Measurements from ENCODE around the gene LILRB1. TPM values are rescaled to one million over a fixed set of nuclear protein-coding genes. Genes with fewer than 3 reads are reported as not detected.

The LILRB1 gene
- total and polyA plus RNA-seq, 2 of the 13 experiments (the other 11 are each of a cell fraction or from before 2014, with no cell fraction given), result not detected

DNA sequence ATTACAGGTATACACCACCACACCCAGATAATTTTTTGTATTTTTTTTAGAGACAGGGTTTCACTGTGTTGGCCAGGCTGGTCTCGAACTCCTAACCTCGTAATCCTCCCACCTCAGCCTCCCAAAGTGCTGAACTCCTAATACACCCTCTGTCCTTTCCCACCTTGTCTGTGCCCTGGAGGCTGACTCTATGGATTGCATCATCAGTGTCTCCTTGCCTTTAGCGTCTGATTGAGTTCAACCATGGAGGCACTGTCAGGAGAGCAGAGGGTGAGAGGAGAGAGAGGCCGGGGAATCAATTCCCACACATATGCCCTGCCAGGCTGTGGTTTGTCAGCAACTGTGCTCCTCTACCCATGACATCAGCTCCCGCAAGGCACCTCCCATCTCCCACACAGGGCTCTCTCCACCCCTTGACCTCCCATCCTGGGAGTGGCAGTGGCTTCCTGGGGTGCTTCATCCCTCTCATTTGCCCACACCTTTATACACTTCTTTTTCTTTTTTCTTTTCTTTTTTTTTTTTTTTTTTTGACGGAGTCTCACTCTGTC is 19.9 kb downstream of the LILRB1 start:
- no peaks in the 10 kb centered on the region for H3K79me2 ChIP-seq (ENCODE audit: insufficient read depth, low read length)
- no peaks in the 10 kb centered on the region for H3K36me3 ChIP-seq (replicated peaks in 1 of 2; ENCODE audit: control insufficient read depth in 1 of 2, insufficient read depth in 2 of 2, low read length in 2 of 2)
- no peak overlapping the region for H3K4me2 ChIP-seq (ENCODE audit: low read depth, low read length)
- ChIA-PET CTCF (ENCODE audit: low intra/inter-chr PET ratio, low total read pairs) (no interaction called here), POLR2A (no interaction called here)
- no peak overlapping the region for H3K9ac ChIP-seq (ENCODE audit: insufficient read depth, low read depth, low read length)
- H3K9me3 ChIP-seq (ENCODE audit: low read length), result no peaks in the 10 kb centered on the region
- intact Hi-C loops (cut with micrococcal nuclease; ENCODE audit: unreplicated experiment) (no loop called here), in situ Hi-C loops (cut with HindIII; ENCODE audit: extremely low pct_ligation_motif_present, low pct_unique_long_range_greater_than_20kb) (no loop called here)
- WGBS (ENCODE audit: low lambda C conversion rate), result 17% methylated on average over 6 of the region's 6 CpGs
- no peak for DNase-seq (ENCODE audit: low spot score)
- no TSS peak for BruUV-seq (replicated peaks)
- H3K27ac ChIP-seq (ENCODE audit: extremely low read length, insufficient read depth, low read length), result no peak overlapping the region
- no peak overlapping the region for H3K4me3 ChIP-seq (replicated peaks in 1 of 3; ENCODE audit: insufficient read depth in 1 of 3, low read depth in 2 of 3, low read length in 3 of 3)
- FAIRE-seq, result no peak
- no peak for ATAC-seq
- no peak for TF ChIP-seq POGZ (CRISPR knock-in tag; IDR thresholded peaks at IDR 0.05)
- TF ChIP-seq ATF7 (IDR thresholded peaks at IDR 0.05), result peak; percentile 42; the same call in 1 of the 2 replicates
- no peak for TF ChIP-seq ATF7 (CRISPR knock-in tag; IDR thresholded peaks at IDR 0.05)
- TF ChIP-seq NCOA2 (CRISPR knock-in tag; IDR thresholded peaks at IDR 0.05), result no peak
- TF ChIP-seq GTF3A (CRISPR knock-in tag; conservative IDR thresholded peaks at IDR 0.05), result no peak
- TF ChIP-seq CEBPB (IDR thresholded peaks at IDR 0.05; ENCODE audit: borderline replicate concordance, low read depth, low read length), result peak; percentile 59; the same call in 1 of the 2 replicates
- TF ChIP-seq, protein P1, sequence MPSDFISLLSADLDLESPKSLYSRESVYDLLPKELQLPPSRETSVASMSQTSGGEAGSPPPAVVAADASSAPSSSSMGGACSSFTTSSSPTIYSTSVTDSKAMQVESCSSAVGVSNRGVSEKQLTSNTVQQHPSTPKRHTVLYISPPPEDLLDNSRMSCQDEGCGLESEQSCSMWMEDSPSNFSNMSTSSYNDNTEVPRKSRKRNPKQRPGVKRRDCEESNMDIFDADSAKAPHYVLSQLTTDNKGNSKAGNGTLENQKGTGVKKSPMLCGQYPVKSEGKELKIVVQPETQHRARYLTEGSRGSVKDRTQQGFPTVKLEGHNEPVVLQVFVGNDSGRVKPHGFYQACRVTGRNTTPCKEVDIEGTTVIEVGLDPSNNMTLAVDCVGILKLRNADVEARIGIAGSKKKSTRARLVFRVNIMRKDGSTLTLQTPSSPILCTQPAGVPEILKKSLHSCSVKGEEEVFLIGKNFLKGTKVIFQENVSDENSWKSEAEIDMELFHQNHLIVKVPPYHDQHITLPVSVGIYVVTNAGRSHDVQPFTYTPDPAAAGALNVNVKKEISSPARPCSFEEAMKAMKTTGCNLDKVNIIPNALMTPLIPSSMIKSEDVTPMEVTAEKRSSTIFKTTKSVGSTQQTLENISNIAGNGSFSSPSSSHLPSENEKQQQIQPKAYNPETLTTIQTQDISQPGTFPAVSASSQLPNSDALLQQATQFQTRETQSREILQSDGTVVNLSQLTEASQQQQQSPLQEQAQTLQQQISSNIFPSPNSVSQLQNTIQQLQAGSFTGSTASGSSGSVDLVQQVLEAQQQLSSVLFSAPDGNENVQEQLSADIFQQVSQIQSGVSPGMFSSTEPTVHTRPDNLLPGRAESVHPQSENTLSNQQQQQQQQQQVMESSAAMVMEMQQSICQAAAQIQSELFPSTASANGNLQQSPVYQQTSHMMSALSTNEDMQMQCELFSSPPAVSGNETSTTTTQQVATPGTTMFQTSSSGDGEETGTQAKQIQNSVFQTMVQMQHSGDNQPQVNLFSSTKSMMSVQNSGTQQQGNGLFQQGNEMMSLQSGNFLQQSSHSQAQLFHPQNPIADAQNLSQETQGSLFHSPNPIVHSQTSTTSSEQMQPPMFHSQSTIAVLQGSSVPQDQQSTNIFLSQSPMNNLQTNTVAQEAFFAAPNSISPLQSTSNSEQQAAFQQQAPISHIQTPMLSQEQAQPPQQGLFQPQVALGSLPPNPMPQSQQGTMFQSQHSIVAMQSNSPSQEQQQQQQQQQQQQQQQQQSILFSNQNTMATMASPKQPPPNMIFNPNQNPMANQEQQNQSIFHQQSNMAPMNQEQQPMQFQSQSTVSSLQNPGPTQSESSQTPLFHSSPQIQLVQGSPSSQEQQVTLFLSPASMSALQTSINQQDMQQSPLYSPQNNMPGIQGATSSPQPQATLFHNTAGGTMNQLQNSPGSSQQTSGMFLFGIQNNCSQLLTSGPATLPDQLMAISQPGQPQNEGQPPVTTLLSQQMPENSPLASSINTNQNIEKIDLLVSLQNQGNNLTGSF (CRISPR knock-in tag; IDR thresholded peaks at IDR 0.05), result no peak
- TF ChIP-seq NR3C1 (CRISPR knock-in tag; IDR thresholded peaks at IDR 0.05), result no peak
- TF ChIP-seq TMF1 (CRISPR knock-in tag; IDR thresholded peaks at IDR 0.05; ENCODE audit: low read depth), result no peak
- no peak for TF ChIP-seq ZNF12 (CRISPR knock-in tag; IDR thresholded peaks at IDR 0.05)
- TF ChIP-seq, protein P2, sequence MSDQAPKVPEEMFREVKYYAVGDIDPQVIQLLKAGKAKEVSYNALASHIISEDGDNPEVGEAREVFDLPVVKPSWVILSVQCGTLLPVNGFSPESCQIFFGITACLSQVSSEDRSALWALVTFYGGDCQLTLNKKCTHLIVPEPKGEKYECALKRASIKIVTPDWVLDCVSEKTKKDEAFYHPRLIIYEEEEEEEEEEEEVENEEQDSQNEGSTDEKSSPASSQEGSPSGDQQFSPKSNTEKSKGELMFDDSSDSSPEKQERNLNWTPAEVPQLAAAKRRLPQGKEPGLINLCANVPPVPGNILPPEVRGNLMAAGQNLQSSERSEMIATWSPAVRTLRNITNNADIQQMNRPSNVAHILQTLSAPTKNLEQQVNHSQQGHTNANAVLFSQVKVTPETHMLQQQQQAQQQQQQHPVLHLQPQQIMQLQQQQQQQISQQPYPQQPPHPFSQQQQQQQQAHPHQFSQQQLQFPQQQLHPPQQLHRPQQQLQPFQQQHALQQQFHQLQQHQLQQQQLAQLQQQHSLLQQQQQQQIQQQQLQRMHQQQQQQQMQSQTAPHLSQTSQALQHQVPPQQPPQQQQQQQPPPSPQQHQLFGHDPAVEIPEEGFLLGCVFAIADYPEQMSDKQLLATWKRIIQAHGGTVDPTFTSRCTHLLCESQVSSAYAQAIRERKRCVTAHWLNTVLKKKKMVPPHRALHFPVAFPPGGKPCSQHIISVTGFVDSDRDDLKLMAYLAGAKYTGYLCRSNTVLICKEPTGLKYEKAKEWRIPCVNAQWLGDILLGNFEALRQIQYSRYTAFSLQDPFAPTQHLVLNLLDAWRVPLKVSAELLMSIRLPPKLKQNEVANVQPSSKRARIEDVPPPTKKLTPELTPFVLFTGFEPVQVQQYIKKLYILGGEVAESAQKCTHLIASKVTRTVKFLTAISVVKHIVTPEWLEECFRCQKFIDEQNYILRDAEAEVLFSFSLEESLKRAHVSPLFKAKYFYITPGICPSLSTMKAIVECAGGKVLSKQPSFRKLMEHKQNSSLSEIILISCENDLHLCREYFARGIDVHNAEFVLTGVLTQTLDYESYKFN (CRISPR knock-in tag; conservative IDR thresholded peaks at IDR 0.05), result no peak
- TF ChIP-seq, protein P3, sequence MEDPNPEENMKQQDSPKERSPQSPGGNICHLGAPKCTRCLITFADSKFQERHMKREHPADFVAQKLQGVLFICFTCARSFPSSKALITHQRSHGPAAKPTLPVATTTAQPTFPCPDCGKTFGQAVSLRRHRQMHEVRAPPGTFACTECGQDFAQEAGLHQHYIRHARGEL (CRISPR knock-in tag; IDR thresholded peaks at IDR 0.05), result no peak
- no peaks in the 10 kb centered on the region for H3K4me1 ChIP-seq (ENCODE audit: insufficient read depth, low read length)
- H4K20me1 ChIP-seq (ENCODE audit: insufficient read depth, low read length), result no peaks in the 10 kb centered on the region
- no peak overlapping the region for H2AFZ ChIP-seq (ENCODE audit: low read length)
- 0 out of 5 replicates have a peak, but pooled peaks cover 0 to 3% of the 10 kb centered on the region in 2 experiments for H3K27me3 ChIP-seq (ENCODE audit: control insufficient read depth in 1 of 2, insufficient read depth in 2 of 2, low read length in 2 of 2)

All from HepG2 (cell line).